A549 (cell line): ENCODE measurements around the gene MYDGF.

Source experiments
- CTCF ChIP-seq: fragments of >200 bp; sonication (Bioruptor Twin); formaldehyde crosslinking; IDR thresholded peaks from 3 replicates; pipeline ENCODE4 v1.5.1; 2016
- HMGXB4 ChIP-seq: fragments of 250-450 bp; sonication (Bioruptor Pico); IDR thresholded peaks from 2 replicates; pipeline ENCODE4 v1.5.0; 2021; ENCODE audit warnings: mild to moderate bottlenecking, moderate library complexity, borderline replicate concordance
- MAZ ChIP-seq: fragments of 150-350 bp; IDR thresholded peaks from 2 replicates; pipeline ENCODE4 v1.6.1; 2014; ENCODE audit warnings: antibody characterized with exemption, low read depth, low read length, borderline replicate concordance
- ZFP36 ChIP-seq: fragments of 450-650 bp; IDR thresholded peaks from 2 replicates; pipeline ENCODE4 v1.6.1; 2014; ENCODE audit warnings: borderline replicate concordance; ENCODE audit not compliant: partially characterized antibody

GRCh38 chr19:4649392-4650047 lies 20.6 kb downstream of the MYDGF start:
- no peak for TF ChIP-seq MAZ
- TF ChIP-seq CTCF = no peak
- TF ChIP-seq ZFP36 = peak; percentile 33
- no peak for TF ChIP-seq HMGXB4 (CRISPR knock-in tag)
